Measurements from ENCODE around the gene PIGN. TPM values are rescaled to one million over a fixed set of nuclear protein-coding genes. Genes with fewer than 3 reads are reported as not detected.

The PIGN gene
- total RNA-seq, 8 experiments from 2014 or later, result 10.3 to 38.8 (median 15.6) TPM

DNA sequence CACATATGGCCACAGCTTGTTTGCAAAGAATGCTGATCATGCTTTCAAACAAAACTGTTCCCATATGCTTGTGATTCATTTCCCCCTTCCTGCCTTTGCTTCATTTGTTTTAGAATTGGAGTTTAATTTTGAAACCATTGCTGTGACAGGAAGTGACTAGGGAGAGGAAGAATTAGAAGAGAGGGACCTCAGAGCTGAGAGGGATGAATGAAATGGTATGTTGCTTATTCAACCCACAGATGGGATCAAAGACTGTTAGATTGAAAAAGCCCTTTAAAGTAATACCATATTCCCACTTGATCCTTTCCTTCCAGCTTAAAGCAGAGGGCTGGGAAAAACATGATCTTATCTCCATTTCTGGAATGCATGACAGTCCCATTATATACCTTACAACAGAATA, 187.9 kb downstream of the PIGN start:
- Histone ChIP-seq H3K4me3 (no peak overlapping the region), H3K4me1 (replicated peaks in 1 of 2) (peaks cover 0 to 2% of the 10 kb centered on the region in 2 donors), H3K27ac (no peak overlapping the region)
- peak in 2 of 8 experiments; percentile 64 to 68 for ATAC-seq (replicated peaks in 6 of 8)
- in situ Hi-C loops (cut with MboI; ENCODE audit: low pct_unique_long_range_greater_than_20kb in 2 of 9, low sequenced_read_pairs in 9 of 9, unreplicated experiment in 9 of 9), result no loop called here

DNA sequence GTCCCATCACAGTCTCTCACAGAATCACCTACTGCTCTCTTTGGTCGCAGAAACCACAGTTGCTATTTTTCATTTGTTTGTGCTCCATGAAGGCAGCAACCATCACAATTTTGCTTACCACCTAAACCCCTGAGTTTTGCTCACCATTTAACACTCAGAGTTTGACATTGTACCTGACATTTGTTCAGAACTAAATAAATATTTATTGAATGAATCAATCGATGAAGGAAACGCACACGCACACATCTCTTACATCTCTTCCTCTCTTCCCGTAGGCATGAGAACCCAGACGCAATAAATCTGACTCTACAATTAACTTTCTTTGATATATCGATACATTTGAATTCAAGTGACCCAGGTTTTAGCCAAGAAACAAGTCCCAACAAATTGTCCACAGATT, 188.5 kb downstream of the PIGN start:
- WGBS, 10 experiments, result 34 to 100% (median 90%) methylated on average over 1 to 7 of the region's 7 CpGs; no CpG with 5 or more reads in 2 of the 10 experiments
- H3K4me1 ChIP-seq (replicated peaks in 1 of 2), result peaks cover 0 to 2% of the 10 kb centered on the region in 2 donors
- no peak overlapping the region for H3K27ac ChIP-seq
- in situ Hi-C loops (cut with MboI; ENCODE audit: low pct_unique_long_range_greater_than_20kb in 2 of 9, low sequenced_read_pairs in 9 of 9, unreplicated experiment in 9 of 9), result no loop called here
- no peak overlapping the region for H3K4me3 ChIP-seq
- no peak for ATAC-seq (replicated peaks in 6 of 8)

DNA sequence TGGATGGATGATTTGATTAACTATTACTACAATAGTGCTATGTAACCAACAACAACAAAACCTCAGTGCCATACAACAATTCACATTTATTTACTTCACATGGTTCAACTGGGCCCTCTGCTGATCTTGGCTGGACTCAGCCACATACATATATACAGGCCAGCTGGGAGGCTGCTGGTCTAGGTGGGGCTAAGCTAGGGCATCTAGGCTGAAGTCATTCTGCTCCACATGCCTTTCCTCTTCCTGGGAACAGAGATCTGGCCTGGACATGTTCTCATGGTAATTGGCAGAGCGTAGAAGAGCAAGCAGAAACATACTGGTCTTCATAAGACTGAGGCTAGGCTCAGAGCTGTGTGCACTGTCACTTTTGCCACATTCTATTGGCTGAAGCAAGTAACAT, 191.2 kb downstream of the PIGN start:
- peaks cover 0 to 2% of the 10 kb centered on the region in 2 donors for H3K4me1 ChIP-seq (replicated peaks in 1 of 2)
- ATAC-seq (replicated peaks in 6 of 8), result peak in 2 of 8 experiments; percentile 25 to 59
- no peak overlapping the region for H3K4me3 ChIP-seq
- no peak overlapping the region for H3K27ac ChIP-seq
- in situ Hi-C loops (cut with MboI; ENCODE audit: low pct_unique_long_range_greater_than_20kb in 2 of 9, low sequenced_read_pairs in 9 of 9, unreplicated experiment in 9 of 9), result no loop called here
- WGBS, 10 experiments, result 90 to 100% (median 100%) methylated on average over 1 of the region's 1 CpG; no CpG with 5 or more reads in 6 of the 10 experiments

DNA sequence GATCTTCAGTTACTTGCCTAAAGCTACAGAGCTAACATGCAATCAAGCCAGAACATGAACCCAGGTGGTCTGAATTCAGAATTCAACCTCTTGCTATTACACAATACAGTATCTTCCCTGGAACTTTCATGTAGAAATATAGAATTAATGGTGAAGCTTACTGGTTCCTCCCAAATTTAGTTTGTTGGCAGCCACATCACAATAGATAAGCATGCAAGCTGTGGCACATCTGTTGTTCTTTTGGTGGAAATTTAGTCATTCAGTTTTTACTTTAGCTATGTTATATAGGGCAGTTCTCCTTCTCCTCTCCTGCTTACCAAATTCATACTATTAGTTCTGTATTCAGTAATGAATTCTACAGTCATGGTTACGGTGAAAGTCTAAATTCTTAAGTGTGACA, 193.0 kb downstream of the PIGN start:
- H3K4me1 ChIP-seq (replicated peaks in 1 of 2), result peaks cover 0 to 2% of the 10 kb centered on the region in 2 donors
- in situ Hi-C loops (cut with MboI; ENCODE audit: low pct_unique_long_range_greater_than_20kb in 2 of 9, low sequenced_read_pairs in 9 of 9, unreplicated experiment in 9 of 9), result no loop called here
- no peak overlapping the region for H3K27ac ChIP-seq
- 100% methylated on average over 1 of the region's 1 CpG; no CpG with 5 or more reads in 4 of the 10 experiments for WGBS, 10 experiments
- H3K4me3 ChIP-seq, result no peak overlapping the region
- ATAC-seq (replicated peaks in 6 of 8), result peak in 1 of 8 experiments; percentile 15

DNA sequence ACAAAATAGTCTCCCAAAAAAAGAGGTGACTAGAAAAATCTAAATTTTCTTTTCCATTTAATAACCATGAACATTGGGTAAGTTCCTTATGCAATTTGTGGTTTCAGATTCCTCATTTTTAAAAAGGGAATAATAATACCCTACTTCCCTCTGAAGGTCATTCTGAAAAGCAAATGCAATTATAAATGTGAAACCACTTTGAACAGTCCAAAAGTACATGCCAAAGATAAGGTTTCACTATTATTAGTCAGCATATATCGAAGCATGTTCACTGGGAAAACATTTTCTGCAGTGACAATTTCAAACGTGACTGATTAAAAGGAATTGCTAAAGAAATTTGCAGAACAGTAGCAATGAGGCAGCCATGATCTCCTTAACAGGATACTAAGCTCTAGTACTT, 193.9 kb downstream of the PIGN start:
- no peak overlapping the region for H3K4me3 ChIP-seq
- 0 to 55% (median 23%) methylated on average over 1 to 2 of the region's 2 CpGs for WGBS, 10 experiments
- H3K27ac ChIP-seq, result no peak overlapping the region
- in situ Hi-C loops (cut with MboI; ENCODE audit: low pct_unique_long_range_greater_than_20kb in 2 of 9, low sequenced_read_pairs in 9 of 9, unreplicated experiment in 9 of 9), result no loop called here
- peak in 1 of 8 experiments; percentile 37 for ATAC-seq (replicated peaks in 6 of 8)
- peaks cover 0 to 2% of the 10 kb centered on the region in 2 donors for H3K4me1 ChIP-seq (replicated peaks in 1 of 2)

DNA sequence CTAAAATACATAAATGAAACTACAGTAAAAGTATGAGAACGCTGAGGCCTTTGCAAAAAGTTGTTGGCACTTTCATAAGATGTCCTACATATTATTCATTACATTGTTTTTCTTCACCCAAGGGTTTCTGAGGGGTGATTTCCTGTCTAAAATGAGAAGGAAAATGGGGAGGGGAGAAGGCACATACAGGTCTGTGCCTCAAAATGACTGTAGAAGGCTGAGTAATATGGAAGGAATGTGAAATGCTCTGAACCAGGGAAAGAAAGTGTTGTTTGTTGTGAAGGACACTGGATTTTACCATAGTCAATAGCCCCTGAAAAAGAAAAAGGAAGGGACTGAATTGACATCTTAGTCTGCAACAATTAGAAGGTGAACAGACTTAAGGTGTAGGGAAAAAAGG, 194.6 kb downstream of the PIGN start:
- WGBS, 10 experiments, result 0 to 100% (median 75%) methylated on average over 1 of the region's 1 CpG; no CpG with 5 or more reads in 1 of the 10 experiments
- peak in 2 of 8 experiments; percentile 54 to 81 for ATAC-seq (replicated peaks in 6 of 8)
- H3K27ac ChIP-seq, result no peak overlapping the region
- in situ Hi-C loops (cut with MboI; ENCODE audit: low pct_unique_long_range_greater_than_20kb in 2 of 9, low sequenced_read_pairs in 9 of 9, unreplicated experiment in 9 of 9), result no loop called here
- H3K4me1 ChIP-seq (replicated peaks in 1 of 2), result peaks cover 0 to 2% of the 10 kb centered on the region in 2 donors
- no peak overlapping the region for H3K4me3 ChIP-seq

DNA sequence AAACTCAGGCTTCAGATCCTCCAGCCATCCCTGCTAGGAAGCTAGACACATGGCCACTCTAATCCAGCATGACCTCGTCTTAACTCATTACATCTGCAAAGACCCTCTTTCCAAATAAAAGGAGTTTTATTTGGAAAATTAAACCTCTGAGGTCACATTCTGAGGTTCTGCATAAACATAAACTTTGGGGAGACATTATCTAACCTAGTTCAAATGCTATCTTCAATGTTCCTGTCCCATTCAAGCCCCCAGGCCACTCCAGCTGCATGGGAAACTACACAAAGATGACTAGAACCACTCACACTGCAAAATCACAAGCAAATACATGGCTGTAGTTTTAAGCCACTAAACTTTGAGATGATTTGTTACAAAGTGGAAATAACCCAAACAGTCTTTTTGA, 195.0 kb downstream of the PIGN start:
- H3K4me1 ChIP-seq (replicated peaks in 1 of 2), result no peaks in the 10 kb centered on the region
- in situ Hi-C loops (cut with MboI; ENCODE audit: low pct_unique_long_range_greater_than_20kb in 2 of 9, low sequenced_read_pairs in 9 of 9, unreplicated experiment in 9 of 9), result no loop called here
- WGBS, 10 experiments, result 86 to 100% (median 100%) methylated on average over 1 of the region's 1 CpG; no CpG with 5 or more reads in 6 of the 10 experiments
- no peak overlapping the region for H3K27ac ChIP-seq
- no peak overlapping the region for H3K4me3 ChIP-seq
- ATAC-seq (replicated peaks in 6 of 8), result no peak

DNA sequence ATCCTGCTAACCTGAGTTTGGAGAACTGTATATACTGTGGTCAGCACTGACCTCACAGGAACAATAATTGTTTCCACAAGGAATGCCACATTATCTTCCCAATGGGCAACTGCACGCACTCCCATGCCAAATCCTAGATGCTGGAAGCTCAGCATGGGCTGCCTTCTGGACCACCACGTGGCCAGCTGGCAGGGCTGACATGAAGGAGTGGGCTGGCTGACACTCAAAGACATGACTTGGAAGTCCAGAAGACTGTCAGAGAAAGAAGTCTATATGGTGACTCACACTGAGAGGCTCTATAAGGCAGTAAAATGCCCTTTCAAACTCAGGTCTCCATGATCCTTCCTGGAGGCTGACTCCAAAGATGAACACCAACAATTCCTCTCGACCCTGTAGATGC, 195.7 kb downstream of the PIGN start:
- no peak overlapping the region for H3K27ac ChIP-seq
- no peak for ATAC-seq (replicated peaks in 6 of 8)
- in situ Hi-C loops (cut with MboI; ENCODE audit: low pct_unique_long_range_greater_than_20kb in 2 of 9, low sequenced_read_pairs in 9 of 9, unreplicated experiment in 9 of 9), result no loop called here

More for the DNA sequence above, 195.7 kb downstream of the PIGN start:
- WGBS, 10 experiments, result 0 to 100% (median 61%) methylated on average over 1 to 3 of the region's 3 CpGs; no CpG with 5 or more reads in 3 of the 10 experiments
- Histone ChIP-seq H3K4me1 (replicated peaks in 1 of 2) (no peaks in the 10 kb centered on the region), H3K4me3 (no peak overlapping the region)

Other genes starting within 250 kb of the PIGN start
- 10 to 100 TPM; 24.1 to 41.9 (median 31.3) TPM for gene RELCH, start 199 bp upstream of the PIGN start, total RNA-seq
- 10 to 100 TPM in 1 of 8 experiments, 1 to 10 TPM in 1, under 1 TPM in 6; 0.05 to 13.2 (median 0.41) TPM for gene TNFRSF11A, start 138.3 kb upstream of the PIGN start, total RNA-seq

All from motor neuron (in vitro differentiated cells).